HCT116 (cell line): Measurements from ENCODE around the gene ADGRA3. TPM values are rescaled to one million over a fixed set of nuclear protein-coding genes. Genes with fewer than 3 reads are reported as not detected.

Experiments used
- ATAC-seq: fragments of 200-7000 bp; cut with Tn5 transposase; 2 replicates; pipeline ENCODE4 v1.9.1; 2020; ENCODE audit warnings: mild to moderate bottlenecking, moderate library complexity
- BruUV-seq: library from RNA; stranded (reverse); fragments of 400-500 nt; replicated peaks from 2 replicates; lab custom pipeline; 2021; lab: Mats Ljungman, UMichigan
- CTCF ChIA-PET: fragments of 300-600 bp; sonication (Branson Sonifier 250); formaldehyde crosslinking; loops from one replicate; lab custom pipeline; 2021; ENCODE audit warnings: antibody characterized with exemption; lab: Charles Lee
- POLR2A ChIA-PET: fragments of 300-600, 350-600 bp; sonication (Branson Sonifier 250); formaldehyde crosslinking; loops from one replicate; lab custom pipeline; 2021; ENCODE audit warnings: antibody characterized with exemption; lab: Charles Lee
- RAD21 ChIA-PET, 2 experiments: fragments of 300-600 bp; sonication (Branson Sonifier 250); formaldehyde crosslinking; loops; one replicate each; lab custom pipeline; 2023; ENCODE audit warnings: low total read pairs in 2 of 2; ENCODE audit not compliant: uncharacterized antibody in 2 of 2, unreplicated experiment in 2 of 2, low non-redundant PET in 1 of 2; lab: Charles Lee
- DNase-seq: peaks from one replicate; pipeline ENCODE4 v3.0.0-alpha.2; 2010; ENCODE audit warnings: low read depth, low spot score
- H2AFZ ChIP-seq: fragments of 200-600 bp; shearing (Covaris generic), sonication (generic); 2 replicates; pipeline ENCODE4 v1.6.1; 2017; ENCODE audit warnings: low read depth, mixed run types, mixed read lengths, antibody characterized with exemption, low read length; ENCODE audit not compliant: poor library complexity, severe bottlenecking
- H3K27ac ChIP-seq: 2 replicates; pipeline ENCODE4 v1.5.1; 2012; ENCODE audit warnings: low read depth, low read length
- H3K27me3 ChIP-seq: fragments of 200-600 bp; sonication (generic); 2 replicates; pipeline ENCODE4 v1.6.1; 2016; ENCODE audit warnings: mixed run types, low read length, mixed read lengths; ENCODE audit not compliant: insufficient read depth
- H3K36me3 ChIP-seq, 2 experiments: fragments of 200-500 bp in 1 of 2; fragments of 200-600 bp in 1 of 2; sonication (Bioruptor generic) in 1 of 2; sonication (generic) in 1 of 2; 2 replicates each; pipeline versions ENCODE4 v1.5.1 to v1.6.1; 2014 to 2016; ENCODE audit warnings: low read length in 2 of 2, inconsistent platforms in 1 of 2, mixed read lengths in 1 of 2, mixed run types in 1 of 2; ENCODE audit not compliant: insufficient read depth in 2 of 2, control insufficient read depth in 1 of 2
- H3K4me1 ChIP-seq, 2 experiments: fragments of 200-600 bp in 1 of 2; sonication (generic) in 1 of 2; 2 replicates each; pipeline versions ENCODE4 v1.5.1 to v1.6.1; 2012 to 2017; ENCODE audit warnings: low read length in 2 of 2, inconsistent platforms in 1 of 2, mild to moderate bottlenecking in 1 of 2, mixed read lengths in 1 of 2, mixed run types in 1 of 2, moderate library complexity in 1 of 2; ENCODE audit not compliant: insufficient read depth in 2 of 2, control insufficient read depth in 1 of 2
- H3K4me2 ChIP-seq: fragments of 200-600 bp; sonication (generic); 2 replicates; pipeline ENCODE4 v1.6.1; 2017; ENCODE audit warnings: mixed run types, low read length, mixed read lengths
- H3K4me3 ChIP-seq, 2 experiments: fragments of 200-600 bp in 1 of 2; sonication (generic) in 1 of 2; replicated peaks in 1 of 2; 2 replicates each; pipeline ENCODE4 v1.5.1; 2011 to 2016; ENCODE audit warnings: low read length in 2 of 2, control low read depth in 1 of 2, low read depth in 1 of 2, mild to moderate bottlenecking in 1 of 2, mixed read lengths in 1 of 2, mixed run types in 1 of 2
- H3K79me2 ChIP-seq: fragments of 200-600 bp; sonication (generic); 2 replicates; pipeline ENCODE4 v1.6.1; 2017; ENCODE audit warnings: mild to moderate bottlenecking, mixed run types, low read length, moderate library complexity, mixed read lengths; ENCODE audit not compliant: insufficient read depth
- H3K9ac ChIP-seq: fragments of 200-600 bp; sonication (generic); 2 replicates; pipeline ENCODE4 v1.6.1; 2016; ENCODE audit warnings: low read length, mixed read lengths
- H3K9me2 ChIP-seq: fragments of 200-600 bp; sonication (generic), shearing (Covaris generic); 2 replicates; pipeline ENCODE4 v1.6.1; 2017; ENCODE audit warnings: mixed run types, mild to moderate bottlenecking, moderate library complexity; ENCODE audit not compliant: insufficient read depth
- H3K9me3 ChIP-seq, 2 experiments: fragments of 200-500 bp in 1 of 2; fragments of 200-600 bp in 1 of 2; sonication (Bioruptor generic) in 1 of 2; sonication (generic) in 1 of 2; 2 replicates each; pipeline ENCODE4 v1.6.1; 2014 to 2017; ENCODE audit warnings: low read length in 2 of 2, mixed read lengths in 2 of 2, inconsistent platforms in 1 of 2, low read depth in 1 of 2, mild to moderate bottlenecking in 1 of 2, mixed run types in 1 of 2, moderate library complexity in 1 of 2; ENCODE audit not compliant: control insufficient read depth in 1 of 2, insufficient read depth in 1 of 2
- H4K20me1 ChIP-seq: fragments of 200-600 bp; sonication (generic), shearing (Covaris generic); 2 replicates; pipeline ENCODE4 v1.6.1; 2017; ENCODE audit warnings: mixed run types, mild to moderate bottlenecking, moderate library complexity; ENCODE audit not compliant: insufficient read depth
- ATF3 ChIP-seq: IDR thresholded peaks from 2 replicates; pipeline ENCODE4 v1.6.1; 2012
- CBX3 ChIP-seq: IDR thresholded peaks from 2 replicates; pipeline ENCODE4 v1.6.1; 2012; ENCODE audit warnings: low read depth
- CEBPB ChIP-seq: IDR thresholded peaks from 2 replicates; pipeline ENCODE4 v1.6.1; 2012; ENCODE audit warnings: low read depth
- EGR1 ChIP-seq: IDR thresholded peaks from 2 replicates; pipeline ENCODE4 v1.6.1; 2012; ENCODE audit warnings: low read depth
- ELF1 ChIP-seq: IDR thresholded peaks from 2 replicates; pipeline ENCODE4 v1.6.1; 2012; ENCODE audit warnings: low read depth, borderline replicate concordance
- EZH2phosphoT487 ChIP-seq: fragments of 200-600 bp; IDR thresholded peaks from 2 replicates; pipeline ENCODE4 v1.6.1; 2018; ENCODE audit warnings: antibody characterized with exemption, borderline replicate concordance
- POLR2A ChIP-seq: IDR thresholded peaks from 2 replicates; pipeline ENCODE4 v1.7.0; 2011; ENCODE audit warnings: borderline replicate concordance; ENCODE audit not compliant: insufficient read depth, insufficient read length; ENCODE audit errors: extremely low read depth
- RAD21 ChIP-seq: IDR thresholded peaks from 2 replicates; pipeline ENCODE4 v1.6.1; 2012; ENCODE audit warnings: low read depth, mild to moderate bottlenecking
- REST ChIP-seq: IDR thresholded peaks from 2 replicates; pipeline ENCODE4 v1.6.1; 2012; ENCODE audit warnings: low read depth
- SP1 ChIP-seq: IDR thresholded peaks from 2 replicates; pipeline ENCODE4 v1.6.1; 2012; ENCODE audit warnings: low read depth
- SRF ChIP-seq: IDR thresholded peaks from 2 replicates; pipeline ENCODE4 v1.6.1; 2012; ENCODE audit warnings: low read depth
- YY1 ChIP-seq: IDR thresholded peaks from 2 replicates; pipeline ENCODE4 v1.6.1; 2011; ENCODE audit warnings: low read length, low read depth, moderate library complexity, mild to moderate bottlenecking; ENCODE audit not compliant: insufficient replicate concordance; ENCODE audit errors: extremely low read depth
- ZBTB33 ChIP-seq: IDR thresholded peaks from 2 replicates; pipeline ENCODE4 v1.6.1; 2011; ENCODE audit warnings: mild to moderate bottlenecking, low read length, moderate library complexity; ENCODE audit not compliant: insufficient replicate concordance; ENCODE audit errors: extremely low read depth
- ZNF274 ChIP-seq: fragments of 200-500 bp; sonication (Bioruptor generic); IDR thresholded peaks from 2 replicates; pipeline ENCODE4 v1.6.1; 2014; ENCODE audit warnings: mild to moderate bottlenecking, low read depth, low read length, inconsistent platforms
- intact Hi-C: fragments of 100-400 bp; cut with micrococcal nuclease; formaldehyde crosslinking; loops from 2 replicates; pipeline ENCODE4 v1.10.0; 2022
- total RNA-seq: library from RNA; stranded (reverse); gene quantifications from one replicate; pipeline ENCODE4 v1.2.1, GENCODE V29; 2021; ENCODE audit not compliant: unreplicated experiment
- TF ChIP-seq, protein P1 (sequence below), 3 experiments: fragments of 200-600 bp in 1 of 3; sonication (generic) in 1 of 3; IDR thresholded peaks in 2 of 3; conservative IDR thresholded peaks in 1 of 3; 2 replicates each; pipeline ENCODE4 v1.5.1; 2012 to 2017; ENCODE audit warnings: low read depth in 2 of 3, low read length in 2 of 3, antibody characterized with exemption in 1 of 3, borderline replicate concordance in 1 of 3, control low read depth in 1 of 3, mild to moderate bottlenecking in 1 of 3, mixed read lengths in 1 of 3, mixed run types in 1 of 3, moderate library complexity in 1 of 3; ENCODE audit not compliant: insufficient read depth in 1 of 3

ADGRA3 gene
- total RNA-seq, 1 experiment from 2014 or later = 43.0 TPM

DNA sequence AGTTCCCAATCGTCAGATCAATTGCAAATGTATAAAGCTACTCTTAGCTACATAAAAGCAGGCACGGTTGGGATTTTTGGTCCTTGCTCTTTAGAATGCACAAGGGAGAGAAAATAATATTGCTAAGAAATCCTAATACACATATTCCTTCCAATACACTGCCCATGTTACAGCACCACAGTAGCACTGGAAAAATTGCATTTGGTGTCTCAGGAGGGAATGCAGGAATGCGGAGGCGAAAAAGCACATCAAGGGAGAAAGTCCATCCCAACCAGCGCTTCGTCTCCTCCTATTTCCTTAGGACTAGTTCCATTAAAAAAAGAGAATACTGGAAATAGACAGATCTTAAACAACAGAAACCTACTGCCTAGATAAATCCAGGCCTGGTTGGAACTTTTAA, 23.9 kb downstream of the ADGRA3 start:
- BruUV-seq = no TSS peak
- Histone ChIP-seq H3K9me3 (no peaks in the 10 kb centered on the region), H3K27me3 (no peaks in the 10 kb centered on the region), H3K4me1 (no peaks in the 10 kb centered on the region), H4K20me1 (0 out of 2 replicates have a peak, but pooled peaks cover 4% of the 10 kb centered on the region), H3K79me2 (peaks cover 95% of the 10 kb centered on the region), H3K36me3 (no peaks in the 10 kb centered on the region), H3K4me3 (no peak overlapping the region), H3K4me2 (no peak overlapping the region), H2AFZ (no peak overlapping the region), H3K27ac (no peak overlapping the region), H3K9ac (no peak overlapping the region), H3K9me2 (no peaks in the 10 kb centered on the region; the same call in 1 of the 2 replicates)
- DNase-seq (no peak), ATAC-seq (no peak)
- ChIA-PET RAD21 (no interaction called here), POLR2A (no interaction called here), CTCF (no interaction called here)
- intact Hi-C loops = no loop called here
- TF ChIP-seq EZH2phosphoT487 (no peak), ZBTB33 (no peak), YY1 (no peak), RAD21 (no peak), EGR1 (no peak), SRF (no peak), SP1 (no peak), CBX3 (no peak), CEBPB (no peak), REST (no peak), ZNF274 (no peak), ATF3 (no peak), POLR2A (no peak), ELF1 (no peak)
- TF ChIP-seq, protein P1, sequence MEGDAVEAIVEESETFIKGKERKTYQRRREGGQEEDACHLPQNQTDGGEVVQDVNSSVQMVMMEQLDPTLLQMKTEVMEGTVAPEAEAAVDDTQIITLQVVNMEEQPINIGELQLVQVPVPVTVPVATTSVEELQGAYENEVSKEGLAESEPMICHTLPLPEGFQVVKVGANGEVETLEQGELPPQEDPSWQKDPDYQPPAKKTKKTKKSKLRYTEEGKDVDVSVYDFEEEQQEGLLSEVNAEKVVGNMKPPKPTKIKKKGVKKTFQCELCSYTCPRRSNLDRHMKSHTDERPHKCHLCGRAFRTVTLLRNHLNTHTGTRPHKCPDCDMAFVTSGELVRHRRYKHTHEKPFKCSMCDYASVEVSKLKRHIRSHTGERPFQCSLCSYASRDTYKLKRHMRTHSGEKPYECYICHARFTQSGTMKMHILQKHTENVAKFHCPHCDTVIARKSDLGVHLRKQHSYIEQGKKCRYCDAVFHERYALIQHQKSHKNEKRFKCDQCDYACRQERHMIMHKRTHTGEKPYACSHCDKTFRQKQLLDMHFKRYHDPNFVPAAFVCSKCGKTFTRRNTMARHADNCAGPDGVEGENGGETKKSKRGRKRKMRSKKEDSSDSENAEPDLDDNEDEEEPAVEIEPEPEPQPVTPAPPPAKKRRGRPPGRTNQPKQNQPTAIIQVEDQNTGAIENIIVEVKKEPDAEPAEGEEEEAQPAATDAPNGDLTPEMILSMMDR (IDR thresholded peaks at IDR 0.05 in 2 of 3, conservative IDR thresholded peaks at IDR 0.05 in 1 of 3; ENCODE audit: borderline replicate concordance in 1 of 3, insufficient read depth in 1 of 3, low read depth in 2 of 3, low read length in 2 of 3) = no peak
